ENCODE results near the gene GALNT18. TPM values are rescaled to one million over a fixed set of nuclear protein-coding genes. Genes with fewer than 3 reads are reported as not detected.

The GALNT18 gene
- total RNA-seq, 1 experiment from 2014 or later, result not detected

- intact Hi-C loops (cut with micrococcal nuclease; ENCODE audit: unreplicated experiment), result no loop called here
- CTCF ChIA-PET, result no interaction called here
Measured at GRCh38 chr11:11602011-11602410, 19.8 kb downstream of the GALNT18 start.

GRCh38 chr11:11600288-11600687 lies 21.5 kb downstream of the GALNT18 start:
- TF ChIP-seq CTCF (conservative IDR thresholded peaks at IDR 0.05) (no peak), EZH2 (IDR thresholded peaks at IDR 0.05; ENCODE audit: low read depth) (no peak)
- no peaks in the 10 kb centered on the region for H3K4me1 ChIP-seq (replicated peaks; ENCODE audit: insufficient read depth)

More at GRCh38 chr11:11602011-11602410, 19.8 kb downstream of the GALNT18 start:
- TF ChIP-seq EZH2 (IDR thresholded peaks at IDR 0.05; ENCODE audit: low read depth), result no peak
- no peak for TF ChIP-seq CTCF (conservative IDR thresholded peaks at IDR 0.05)
- BruUV-seq (replicated peaks), result no TSS peak
- DNase-seq, result no peak
- H3K79me2 ChIP-seq (ENCODE audit: low read depth), result no peaks in the 10 kb centered on the region
- no peak overlapping the region for H3K4me2 ChIP-seq
- H3K36me3 ChIP-seq (ENCODE audit: low read depth), result no peaks in the 10 kb centered on the region
- H3F3A ChIP-seq (ENCODE audit: insufficient read depth, low read depth), result no peaks in the 10 kb centered on the region
- POLR2A ChIA-PET (ENCODE audit: unreplicated experiment), result no interaction called here
- H3K4me1 ChIP-seq (replicated peaks; ENCODE audit: insufficient read depth), result no peaks in the 10 kb centered on the region
- no peak overlapping the region for H3K4me3 ChIP-seq
- no peaks in the 10 kb centered on the region for H3K9me3 ChIP-seq (ENCODE audit: insufficient read depth, low read depth)
- peaks cover 32% of the 10 kb centered on the region for H3K27me3 ChIP-seq (ENCODE audit: insufficient read depth, low read depth)
- H3K27ac ChIP-seq, result no peak overlapping the region
- no peaks in the 10 kb centered on the region for H4K20me1 ChIP-seq (ENCODE audit: insufficient read depth)
- H2AFZ ChIP-seq, result no peak overlapping the region
- H3K9me2 ChIP-seq (ENCODE audit: insufficient read depth), result no peaks in the 10 kb centered on the region

GRCh38 chr11:11598243-11598642 lies 23.6 kb downstream of the GALNT18 start:
- CTCF ChIA-PET, result no interaction called here

More at GRCh38 chr11:11600288-11600687, 21.5 kb downstream of the GALNT18 start:
- no peaks in the 10 kb centered on the region for H3K9me2 ChIP-seq (ENCODE audit: insufficient read depth)
- POLR2A ChIA-PET (ENCODE audit: unreplicated experiment), result no interaction called here
- H3K27me3 ChIP-seq (ENCODE audit: insufficient read depth, low read depth), result peaks cover 16% of the 10 kb centered on the region; the same call in 1 of the 2 replicates
- H3F3A ChIP-seq (ENCODE audit: insufficient read depth, low read depth), result no peaks in the 10 kb centered on the region
- H3K36me3 ChIP-seq (ENCODE audit: low read depth), result no peaks in the 10 kb centered on the region
- no peaks in the 10 kb centered on the region for H4K20me1 ChIP-seq (ENCODE audit: insufficient read depth)
- H3K27ac ChIP-seq, result no peak overlapping the region
- intact Hi-C loops (cut with micrococcal nuclease; ENCODE audit: unreplicated experiment), result no loop called here
- no peak overlapping the region for H3K4me3 ChIP-seq
- no peak overlapping the region for H3K4me2 ChIP-seq
- H3K79me2 ChIP-seq (ENCODE audit: low read depth), result no peaks in the 10 kb centered on the region
- CTCF ChIA-PET, result no interaction called here
- no peak for DNase-seq
- no peaks in the 10 kb centered on the region for H3K9me3 ChIP-seq (ENCODE audit: insufficient read depth, low read depth)
- BruUV-seq (replicated peaks), result no TSS peak
- no peak overlapping the region for H2AFZ ChIP-seq

More at GRCh38 chr11:11598243-11598642, 23.6 kb downstream of the GALNT18 start:
- DNase-seq, result no peak
- no peaks in the 10 kb centered on the region for H3K79me2 ChIP-seq (ENCODE audit: low read depth)
- H3K9me3 ChIP-seq (ENCODE audit: insufficient read depth, low read depth), result no peaks in the 10 kb centered on the region
- H3K4me1 ChIP-seq (replicated peaks; ENCODE audit: insufficient read depth), result no peaks in the 10 kb centered on the region
- no TSS peak for BruUV-seq (replicated peaks)
- no peaks in the 10 kb centered on the region for H3K9me2 ChIP-seq (ENCODE audit: insufficient read depth)
- POLR2A ChIA-PET (ENCODE audit: unreplicated experiment), result no interaction called here
- no peak overlapping the region for H2AFZ ChIP-seq
- no peak overlapping the region for H3K27ac ChIP-seq
- no peaks in the 10 kb centered on the region for H3K27me3 ChIP-seq (ENCODE audit: insufficient read depth, low read depth)
- H3K4me3 ChIP-seq, result no peak overlapping the region
- H3K36me3 ChIP-seq (ENCODE audit: low read depth), result no peaks in the 10 kb centered on the region
- no peaks in the 10 kb centered on the region for H4K20me1 ChIP-seq (ENCODE audit: insufficient read depth)
- H3F3A ChIP-seq (ENCODE audit: insufficient read depth, low read depth), result no peaks in the 10 kb centered on the region
- TF ChIP-seq CTCF (conservative IDR thresholded peaks at IDR 0.05) (no peak), EZH2 (IDR thresholded peaks at IDR 0.05; ENCODE audit: low read depth) (no peak)
- no peak overlapping the region for H3K4me2 ChIP-seq
- intact Hi-C loops (cut with micrococcal nuclease; ENCODE audit: unreplicated experiment), result no loop called here
